Lower lobe of right lung (tissue), 2 donors: Measurements from ENCODE around the gene P2RX2. TPM values are rescaled to one million over a fixed set of nuclear protein-coding genes. Genes with fewer than 3 reads are reported as not detected.

ENCODE experiments used
- ATAC-seq, 2 donors: fragments of 200-7000 bp; cut with Tn5 transposase; one replicate each; pipeline ENCODE4 v1.9.1; 2020 to 2022; ENCODE audit warnings: mild to moderate bottlenecking in 2 of 2, moderate library complexity in 2 of 2
- DNase-seq: peaks from one replicate; pipeline ENCODE4 v3.0.0-alpha.2; 2020
- H3K27ac ChIP-seq: fragments of 200-600 bp; one replicate; pipeline ENCODE4 v1.8.0; 2022
- H3K27me3 ChIP-seq: fragments of 200-600 bp; one replicate; pipeline ENCODE4 v1.8.0; 2022; ENCODE audit warnings: low read depth
- H3K36me3 ChIP-seq: fragments of 200-600 bp; one replicate; pipeline ENCODE4 v1.8.0; 2022; ENCODE audit warnings: mild to moderate bottlenecking
- H3K4me1 ChIP-seq: fragments of 200-600 bp; one replicate; pipeline ENCODE4 v1.8.0; 2022
- H3K4me3 ChIP-seq: fragments of 200-600 bp; one replicate; pipeline ENCODE4 v1.8.0; 2022; ENCODE audit warnings: mild to moderate bottlenecking
- H3K9me3 ChIP-seq: fragments of 200-600 bp; one replicate; pipeline ENCODE4 v1.8.0; 2022
- intact Hi-C: fragments of 100-400 bp; cut with DNase I; formaldehyde crosslinking; loops from one replicate; pipeline ENCODE4 v1.11.0; 2022
- total RNA-seq: library from RNA; stranded (reverse); fragmentation: NEBNext Ultra II Directional; extraction: Animal tissue kit (Norgen Biotek cat#: 25700); gene quantifications from one replicate; pipeline ENCODE4 v1.2.1, GENCODE V29; 2021
- TF ChIP-seq, protein P1 (sequence below): fragments of 200-600 bp; IDR thresholded peaks from one replicate; pipeline ENCODE4 v1.8.0; 2022; ENCODE audit warnings: antibody characterized with exemption, mild to moderate bottlenecking
- donor health status: DM: no; HTN: yes; CAD: no; lungs with severe emphysema.

P2RX2 gene
- total RNA-seq, 1 donor from 2014 or later: 0.56 TPM

GRCh38 chr12:132588821-132589669 is 29.5 kb upstream of the P2RX2 start:
- H3K9me3 ChIP-seq: no peaks in the 10 kb centered on the region
- H3K4me3 ChIP-seq: no peak overlapping the region
- TF ChIP-seq, protein P1, sequence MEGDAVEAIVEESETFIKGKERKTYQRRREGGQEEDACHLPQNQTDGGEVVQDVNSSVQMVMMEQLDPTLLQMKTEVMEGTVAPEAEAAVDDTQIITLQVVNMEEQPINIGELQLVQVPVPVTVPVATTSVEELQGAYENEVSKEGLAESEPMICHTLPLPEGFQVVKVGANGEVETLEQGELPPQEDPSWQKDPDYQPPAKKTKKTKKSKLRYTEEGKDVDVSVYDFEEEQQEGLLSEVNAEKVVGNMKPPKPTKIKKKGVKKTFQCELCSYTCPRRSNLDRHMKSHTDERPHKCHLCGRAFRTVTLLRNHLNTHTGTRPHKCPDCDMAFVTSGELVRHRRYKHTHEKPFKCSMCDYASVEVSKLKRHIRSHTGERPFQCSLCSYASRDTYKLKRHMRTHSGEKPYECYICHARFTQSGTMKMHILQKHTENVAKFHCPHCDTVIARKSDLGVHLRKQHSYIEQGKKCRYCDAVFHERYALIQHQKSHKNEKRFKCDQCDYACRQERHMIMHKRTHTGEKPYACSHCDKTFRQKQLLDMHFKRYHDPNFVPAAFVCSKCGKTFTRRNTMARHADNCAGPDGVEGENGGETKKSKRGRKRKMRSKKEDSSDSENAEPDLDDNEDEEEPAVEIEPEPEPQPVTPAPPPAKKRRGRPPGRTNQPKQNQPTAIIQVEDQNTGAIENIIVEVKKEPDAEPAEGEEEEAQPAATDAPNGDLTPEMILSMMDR: no peak
- ATAC-seq (no peak), DNase-seq (no peak)
- intact Hi-C loops: no loop called here
- H3K4me1 ChIP-seq: peaks cover 10% of the 10 kb centered on the region
- H3K27me3 ChIP-seq: no peaks in the 10 kb centered on the region
- no peak overlapping the region for H3K27ac ChIP-seq
- H3K36me3 ChIP-seq: no peaks in the 10 kb centered on the region

GRCh38 chr12:132591107-132591935 is 27.3 kb upstream of the P2RX2 start:
- DNase-seq (no peak), ATAC-seq (no peak)
- no peak overlapping the region for H3K27ac ChIP-seq
- H3K4me3 ChIP-seq: no peak overlapping the region
- H3K9me3 ChIP-seq: no peaks in the 10 kb centered on the region
- H3K36me3 ChIP-seq: no peaks in the 10 kb centered on the region
- TF ChIP-seq, protein P1: no peak
- H3K4me1 ChIP-seq: peaks cover 10% of the 10 kb centered on the region
- H3K27me3 ChIP-seq: no peaks in the 10 kb centered on the region
- intact Hi-C loops: no loop called here

DNA sequence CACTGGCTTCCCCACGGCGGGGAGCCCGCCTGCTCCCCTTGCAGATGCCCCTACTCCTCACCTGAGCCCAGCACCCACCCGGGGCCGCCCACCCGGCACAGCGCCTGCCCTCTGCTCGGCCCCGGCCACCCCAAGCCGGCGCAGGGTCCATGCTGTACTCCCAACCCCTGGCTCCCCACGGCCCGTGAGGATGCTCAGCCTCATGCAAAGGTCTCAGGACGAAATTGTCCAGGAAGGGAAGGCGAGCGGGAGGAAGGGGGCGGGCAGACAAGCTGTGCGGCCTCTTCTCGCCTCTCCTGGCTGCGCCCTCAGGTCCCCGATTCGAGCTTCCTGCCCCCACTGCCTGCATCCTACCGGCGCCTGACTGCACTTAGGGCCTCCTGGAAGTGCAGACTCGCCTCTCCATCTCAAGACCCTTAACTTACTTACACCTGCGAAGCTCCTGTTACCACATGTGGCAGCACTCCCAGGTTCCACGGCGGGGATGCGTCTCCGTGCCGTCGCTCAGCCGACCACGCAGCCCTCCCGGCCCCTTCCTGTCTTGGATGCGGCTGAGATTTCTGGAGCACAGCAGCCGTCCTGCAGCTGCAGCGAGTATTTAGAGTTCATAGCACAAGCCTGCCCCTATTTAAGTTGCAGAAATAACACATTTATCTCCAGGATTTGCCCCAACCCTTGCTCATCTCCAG is 26.1 kb upstream of the P2RX2 start:
- intact Hi-C loops: no loop called here
- Histone ChIP-seq H3K27me3 (no peaks in the 10 kb centered on the region), H3K4me3 (no peak overlapping the region), H3K4me1 (peaks cover 10% of the 10 kb centered on the region), H3K9me3 (no peaks in the 10 kb centered on the region), H3K27ac (no peak overlapping the region), H3K36me3 (no peaks in the 10 kb centered on the region)
- DNase-seq: no peak
- no peak for ATAC-seq
- TF ChIP-seq, protein P1: no peak

GRCh38 chr12:132593071-132593470 is 25.5 kb upstream of the P2RX2 start:
- Histone ChIP-seq H3K27me3 (no peaks in the 10 kb centered on the region), H3K9me3 (no peaks in the 10 kb centered on the region), H3K4me1 (peaks cover 10% of the 10 kb centered on the region), H3K4me3 (no peak overlapping the region), H3K36me3 (no peaks in the 10 kb centered on the region), H3K27ac (no peak overlapping the region)
- intact Hi-C loops: no loop called here
- TF ChIP-seq, protein P1: no peak
- DNase-seq (no peak), ATAC-seq (no peak)

GRCh38 chr12:132593521-132593920 is 25.1 kb upstream of the P2RX2 start:
- ATAC-seq (no peak), DNase-seq (no peak)
- H3K4me3 ChIP-seq: peak overlapping the region; percentile 7
- peaks cover 10% of the 10 kb centered on the region for H3K4me1 ChIP-seq
- TF ChIP-seq, protein P1: no peak
- no peaks in the 10 kb centered on the region for H3K9me3 ChIP-seq
- H3K27ac ChIP-seq: peak overlapping the region; percentile 36
- H3K36me3 ChIP-seq: no peaks in the 10 kb centered on the region
- no peaks in the 10 kb centered on the region for H3K27me3 ChIP-seq
- intact Hi-C loops: no loop called here
